ENCODE results near the gene PUS1. TPM values are rescaled to one million over a fixed set of nuclear protein-coding genes. Genes with fewer than 3 reads are reported as not detected.
"Not testable (repeated sequence)": the region's sequence is repeated elsewhere in the genome, so short reads cannot be mapped to it uniquely, and the experiment has no call there.

The PUS1 gene
- total RNA-seq, 1 experiment from 2014 or later, result 9.5 TPM

DNA sequence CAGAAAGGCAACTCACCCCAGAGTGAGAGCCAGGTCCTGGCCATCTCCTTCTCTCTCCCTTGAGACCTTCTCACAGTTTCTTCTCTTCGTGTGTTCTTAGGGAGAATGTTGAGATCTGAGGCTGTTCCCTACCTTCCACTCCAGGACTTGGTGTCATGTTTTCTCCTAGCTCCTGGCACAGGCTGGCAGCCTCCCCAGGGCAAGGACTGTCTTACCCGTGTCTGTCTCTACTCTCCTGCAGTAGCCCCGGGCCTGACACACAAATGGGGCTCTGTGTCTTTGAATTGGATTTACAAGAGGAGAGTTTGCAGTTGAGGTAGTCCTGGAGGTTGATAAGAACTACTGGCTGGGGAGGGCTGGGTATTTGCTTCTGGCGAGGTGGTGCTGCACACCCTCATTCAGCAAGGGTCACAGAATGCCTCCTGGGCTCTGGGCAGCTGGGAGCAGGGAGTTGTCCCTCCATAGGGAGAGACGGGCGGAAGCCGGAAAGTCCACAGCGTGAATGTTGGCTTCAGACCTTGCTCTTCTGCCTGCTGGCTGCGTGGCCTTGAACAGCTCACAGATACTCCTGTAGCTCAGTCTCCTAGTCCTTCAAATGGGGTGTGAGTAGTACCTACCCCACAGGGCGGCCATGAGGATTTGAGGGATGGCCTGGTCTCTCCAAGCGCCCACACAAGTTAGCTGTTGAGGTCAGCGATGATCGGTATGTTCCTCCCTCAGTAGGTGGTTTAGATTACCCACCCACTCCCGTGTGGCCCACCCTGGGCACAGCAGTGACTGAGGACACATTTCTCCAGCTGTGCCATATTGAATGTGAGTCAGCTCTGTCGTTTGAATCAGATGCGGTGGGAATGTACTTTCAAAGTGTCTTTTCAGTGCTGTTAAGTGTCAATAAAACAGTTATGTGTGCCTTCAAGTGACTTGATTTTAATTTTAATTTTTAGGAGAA lies 30.8 kb downstream of the PUS1 start:
- DNase-seq (ENCODE audit: low read depth), result no peak

DNA sequence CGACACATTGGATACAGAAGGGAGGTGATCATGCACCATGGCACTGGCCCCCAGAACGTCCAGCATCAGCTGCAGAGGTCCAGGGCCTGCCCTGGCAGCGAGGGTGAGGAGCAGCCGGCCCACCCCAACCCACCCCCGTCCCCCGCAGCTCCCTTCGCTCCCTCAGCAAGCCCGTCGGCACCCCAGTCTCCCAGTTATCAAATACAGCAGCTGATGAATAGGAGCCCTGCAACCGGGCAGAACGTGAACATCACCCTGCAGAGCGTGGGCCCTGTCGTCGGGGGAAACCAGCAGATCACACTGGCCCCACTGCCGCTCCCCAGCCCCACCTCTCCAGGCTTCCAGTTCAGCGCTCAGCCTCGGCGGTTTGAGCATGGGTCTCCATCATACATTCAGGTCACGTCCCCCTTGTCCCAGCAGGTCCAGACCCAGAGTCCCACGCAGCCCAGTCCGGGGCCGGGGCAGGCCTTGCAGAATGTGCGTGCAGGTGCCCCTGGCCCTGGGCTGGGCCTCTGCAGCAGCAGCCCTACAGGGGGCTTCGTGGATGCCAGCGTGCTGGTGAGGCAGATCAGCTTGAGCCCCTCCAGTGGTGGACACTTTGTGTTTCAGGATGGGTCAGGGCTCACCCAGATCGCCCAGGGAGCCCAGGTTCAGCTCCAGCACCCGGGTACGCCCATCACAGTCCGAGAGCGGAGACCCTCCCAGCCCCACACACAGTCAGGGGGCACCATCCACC lies 31.7 kb downstream of the PUS1 start:
- DNase-seq (ENCODE audit: low read depth), result not testable (repeated sequence)

DNA sequence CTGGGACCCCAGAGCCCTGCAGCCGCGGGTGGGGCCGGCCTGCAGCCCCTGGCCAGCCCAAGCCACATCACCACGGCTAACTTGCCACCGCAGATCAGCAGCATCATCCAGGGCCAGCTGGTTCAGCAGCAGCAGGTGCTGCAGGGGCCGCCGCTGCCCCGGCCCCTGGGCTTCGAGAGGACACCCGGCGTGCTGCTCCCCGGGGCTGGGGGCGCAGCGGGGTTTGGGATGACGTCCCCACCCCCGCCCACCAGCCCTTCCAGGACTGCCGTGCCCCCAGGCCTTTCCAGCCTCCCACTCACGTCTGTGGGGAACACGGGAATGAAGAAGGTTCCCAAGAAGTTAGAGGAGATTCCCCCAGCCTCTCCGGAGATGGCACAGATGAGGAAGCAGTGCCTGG lies 32.3 kb downstream of the PUS1 start:
- DNase-seq (ENCODE audit: low read depth), result not testable (repeated sequence)

DNA sequence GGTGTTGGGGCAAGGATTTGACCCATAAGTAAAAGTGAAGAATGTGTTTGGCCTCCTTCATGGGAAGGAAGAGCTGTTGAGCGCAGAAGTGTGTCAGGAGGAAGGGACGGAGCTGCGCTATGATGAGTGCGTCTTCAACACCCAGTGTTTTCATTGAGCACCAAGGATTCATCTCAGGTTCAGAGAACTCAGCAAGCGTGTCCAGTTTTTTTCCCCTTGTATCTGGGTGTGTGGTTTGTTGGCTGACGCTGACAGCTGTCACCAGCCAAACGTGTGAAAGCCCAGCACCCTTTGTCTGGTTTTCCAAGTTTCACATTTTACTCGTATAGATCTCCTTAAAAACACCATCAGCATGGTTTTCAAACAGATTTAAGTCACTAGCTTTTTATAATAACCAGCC lies 33.0 kb downstream of the PUS1 start:
- DNase-seq (ENCODE audit: low read depth), result no peak

DNA sequence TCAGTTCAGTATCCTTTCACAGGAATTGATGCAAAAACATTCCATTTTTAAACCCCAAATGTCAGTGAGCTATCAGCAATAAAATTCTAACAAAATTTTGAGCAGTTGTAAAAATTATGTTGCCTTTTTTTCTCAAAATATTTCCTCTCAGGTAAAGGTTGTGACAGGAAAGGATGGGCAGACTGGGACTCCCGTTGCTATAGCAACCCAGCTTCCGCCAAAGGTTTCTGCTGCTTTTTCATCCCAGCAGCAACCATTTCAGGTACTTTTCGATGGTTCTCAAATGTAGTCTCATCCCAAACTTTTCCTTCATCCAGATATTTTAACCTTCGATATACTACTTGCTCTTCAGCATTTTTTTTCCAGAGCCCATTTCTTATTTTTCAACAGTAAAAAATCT lies 34.3 kb downstream of the PUS1 start:
- DNase-seq (ENCODE audit: low read depth), result no peak

DNA sequence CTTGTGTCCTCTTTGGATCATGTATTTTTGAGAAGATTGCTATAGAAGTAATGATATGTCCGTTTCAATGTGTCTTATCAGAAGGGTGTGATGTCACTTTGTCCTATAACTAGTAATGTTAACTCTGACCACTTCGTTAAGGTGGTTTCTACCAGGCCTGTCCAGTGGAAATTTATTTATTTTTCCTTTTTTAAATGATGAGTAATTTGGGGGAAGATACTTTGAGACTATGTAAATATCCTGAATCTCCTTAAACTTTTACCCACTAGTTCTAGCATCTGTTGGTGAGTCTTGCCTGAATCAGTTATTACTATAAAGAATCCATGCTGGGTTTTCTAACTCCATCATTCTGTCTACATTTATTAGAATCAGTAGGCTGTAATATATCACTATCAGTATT lies 36.0 kb downstream of the PUS1 start:
- no peak for DNase-seq (ENCODE audit: low read depth)

DNA sequence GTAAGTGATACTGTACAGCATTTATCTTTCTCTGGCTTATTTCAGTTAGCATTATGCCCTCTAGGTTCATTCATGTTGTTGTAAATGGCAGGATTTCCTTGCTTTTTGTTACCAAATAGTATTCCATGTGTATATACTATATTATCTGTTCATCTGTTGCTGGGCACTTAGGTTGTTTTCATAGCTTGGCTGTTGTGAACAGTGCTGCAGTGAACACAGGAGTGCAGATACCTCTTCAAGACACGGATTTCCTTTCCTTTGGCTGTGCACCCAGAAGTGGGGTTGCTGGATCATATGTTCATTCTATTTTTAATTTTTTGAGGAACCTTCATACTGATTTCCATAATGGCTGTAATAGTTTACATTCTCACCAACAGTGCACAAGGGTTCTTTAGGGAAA lies 42.1 kb downstream of the PUS1 start:
- DNase-seq (ENCODE audit: low read depth), result no peak

DNA sequence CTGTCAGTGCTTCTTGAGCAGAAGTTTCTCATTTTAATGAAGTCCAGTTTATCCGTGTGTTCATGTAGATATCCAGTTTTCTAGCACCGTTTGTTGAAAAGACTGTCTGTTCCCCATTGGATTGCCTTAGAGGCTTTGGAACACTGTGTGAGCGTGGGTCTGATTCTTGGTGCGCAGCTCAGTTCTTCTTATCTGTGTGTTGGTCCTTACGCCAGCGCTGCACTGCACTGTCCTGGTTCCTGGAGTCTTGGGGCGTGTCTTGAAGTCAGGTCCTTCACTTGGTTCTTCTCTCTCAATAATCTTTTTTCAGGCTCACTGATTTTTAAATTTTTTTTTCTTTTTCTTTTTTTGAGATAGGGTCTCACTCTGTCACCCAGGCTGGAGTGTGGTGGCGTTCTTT lies 46.2 kb downstream of the PUS1 start:
- DNase-seq (ENCODE audit: low read depth), result no peak

DNA sequence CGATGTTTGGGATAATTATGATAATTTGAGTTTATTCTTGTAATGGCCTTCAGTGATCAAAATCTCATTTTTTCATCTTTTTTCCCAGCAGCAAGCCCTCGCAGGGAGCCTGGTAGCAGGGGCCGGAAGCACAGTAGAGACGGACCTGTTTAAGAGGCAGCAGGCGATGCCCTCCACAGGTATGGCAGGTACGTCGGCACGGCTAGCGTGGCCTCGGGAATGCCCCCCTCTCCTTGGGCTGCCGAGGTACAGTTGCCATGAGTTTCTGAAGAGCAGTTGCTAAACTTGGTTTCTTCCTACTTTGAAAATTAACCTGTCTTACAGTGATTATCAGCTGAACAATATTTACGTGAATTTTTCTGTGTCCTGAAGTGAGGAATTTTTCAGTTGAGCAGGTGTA lies 50.5 kb downstream of the PUS1 start:
- DNase-seq (ENCODE audit: low read depth), result no peak

DNA sequence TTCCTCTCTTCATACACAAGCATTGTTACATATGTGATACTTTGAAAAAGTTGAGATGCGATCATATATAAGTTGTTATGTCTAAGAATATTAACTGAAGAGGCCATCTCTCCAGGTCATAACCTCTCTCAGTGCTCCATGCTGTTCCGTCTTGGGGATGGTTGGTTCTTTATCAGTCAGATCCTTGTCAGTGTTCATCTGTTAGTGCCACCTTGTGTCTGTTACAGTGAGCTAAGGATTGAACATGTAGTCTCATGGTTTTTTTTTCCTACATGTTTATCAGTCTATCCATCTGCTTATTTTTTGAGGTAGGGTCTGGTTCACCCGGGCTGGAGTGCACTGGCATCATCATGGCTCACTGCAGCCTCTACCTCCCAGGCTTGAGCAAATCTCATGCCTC lies 51.2 kb downstream of the PUS1 start:
- DNase-seq (ENCODE audit: low read depth), result peak; percentile 17

DNA sequence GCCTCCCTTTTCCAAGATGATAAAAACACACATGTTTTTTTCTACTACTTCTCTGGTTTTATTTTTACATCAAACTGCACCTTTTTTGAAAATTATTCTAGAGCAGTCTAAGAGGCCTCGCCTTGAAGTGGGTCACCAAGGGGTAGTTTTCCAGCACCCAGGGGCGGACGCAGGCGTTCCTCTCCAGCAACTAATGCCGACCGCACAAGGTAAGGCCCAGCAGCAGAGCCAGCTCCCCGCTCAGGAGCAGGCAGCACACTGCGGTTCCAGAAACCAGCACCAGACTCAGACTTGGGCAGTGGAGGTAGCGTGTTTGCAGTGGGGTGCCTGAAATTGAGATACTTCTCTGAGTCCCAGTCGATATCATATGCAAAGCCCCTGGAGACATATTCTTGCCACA lies 52.3 kb downstream of the PUS1 start:
- DNase-seq (ENCODE audit: low read depth), result no peak

DNA sequence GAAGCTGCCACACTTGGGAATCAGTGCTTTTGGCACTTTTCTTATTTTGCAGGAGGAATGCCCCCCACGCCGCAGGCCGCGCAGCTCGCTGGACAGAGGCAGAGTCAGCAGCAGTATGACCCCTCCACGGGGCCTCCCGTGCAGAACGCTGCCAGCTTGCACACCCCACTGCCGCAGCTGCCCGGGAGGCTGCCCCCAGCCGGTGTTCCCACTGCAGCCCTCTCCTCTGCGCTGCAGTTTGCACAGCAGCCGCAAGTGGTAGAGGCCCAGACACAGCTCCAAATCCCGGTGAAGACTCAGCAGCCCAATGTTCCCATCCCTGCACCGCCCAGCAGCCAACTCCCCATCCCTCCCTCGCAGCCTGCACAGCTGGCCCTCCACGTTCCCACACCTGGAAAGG lies 53.0 kb downstream of the PUS1 start:
- DNase-seq (ENCODE audit: low read depth), result no peak

DNA sequence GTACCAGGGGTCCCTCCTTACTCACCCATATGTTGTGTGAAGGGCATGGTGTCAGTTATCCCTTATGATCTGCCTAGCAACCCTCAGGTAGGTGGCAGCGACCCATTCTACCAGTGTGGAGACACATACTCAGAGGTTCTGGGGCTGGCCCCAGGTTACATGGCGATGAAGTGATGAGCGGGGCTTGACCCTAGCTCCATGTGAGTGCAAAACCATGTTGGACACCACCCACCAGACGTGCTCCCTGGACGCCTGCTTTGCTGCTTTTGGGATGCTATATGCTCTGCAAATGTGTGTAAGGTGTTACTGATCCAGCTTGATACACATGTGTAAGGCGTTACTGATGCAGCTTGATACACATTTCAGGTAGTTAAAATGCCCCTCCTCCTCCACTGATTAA lies 54.0 kb downstream of the PUS1 start:
- DNase-seq (ENCODE audit: low read depth), result no peak

DNA sequence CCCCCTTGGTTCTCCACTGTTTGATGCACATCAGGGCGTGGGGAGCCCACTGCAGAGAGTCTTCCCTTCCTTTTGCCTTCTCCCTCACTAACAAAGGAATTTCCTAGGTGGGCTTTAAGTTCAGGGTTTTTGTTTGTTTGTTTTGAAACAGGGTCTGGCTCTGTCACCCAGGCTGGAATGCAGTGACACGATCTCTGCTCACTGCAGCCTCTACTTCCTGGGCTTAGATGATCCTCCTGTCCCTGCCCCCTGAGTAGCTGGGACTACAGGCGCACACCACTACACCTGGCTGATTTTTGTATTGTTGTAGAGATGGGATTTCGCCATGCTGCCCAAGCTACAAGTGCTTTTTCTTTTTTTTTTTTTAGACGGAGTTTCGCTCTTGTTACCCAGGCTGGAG lies 54.5 kb downstream of the PUS1 start:
- DNase-seq (ENCODE audit: low read depth), result no peak

DNA sequence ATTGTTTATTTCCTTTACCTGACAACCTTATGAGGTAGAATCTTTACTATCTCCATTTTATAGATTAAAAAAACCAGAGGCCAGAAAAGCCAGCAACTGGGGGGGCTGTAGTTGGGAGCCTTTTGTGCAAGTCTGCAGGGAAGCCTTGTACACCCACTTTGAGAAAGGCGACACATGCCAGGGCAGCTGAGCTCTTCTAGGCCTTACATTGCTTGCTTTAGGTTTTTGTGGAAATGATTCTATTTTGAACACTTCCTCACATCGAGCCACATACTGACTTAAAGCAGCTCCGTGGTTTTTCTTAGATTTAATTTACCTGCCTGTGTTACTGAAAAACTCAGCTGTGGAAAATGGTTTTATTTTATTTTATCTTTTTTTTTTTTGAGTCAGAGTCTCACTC lies 55.3 kb downstream of the PUS1 start:
- DNase-seq (ENCODE audit: low read depth), result no peak

DNA sequence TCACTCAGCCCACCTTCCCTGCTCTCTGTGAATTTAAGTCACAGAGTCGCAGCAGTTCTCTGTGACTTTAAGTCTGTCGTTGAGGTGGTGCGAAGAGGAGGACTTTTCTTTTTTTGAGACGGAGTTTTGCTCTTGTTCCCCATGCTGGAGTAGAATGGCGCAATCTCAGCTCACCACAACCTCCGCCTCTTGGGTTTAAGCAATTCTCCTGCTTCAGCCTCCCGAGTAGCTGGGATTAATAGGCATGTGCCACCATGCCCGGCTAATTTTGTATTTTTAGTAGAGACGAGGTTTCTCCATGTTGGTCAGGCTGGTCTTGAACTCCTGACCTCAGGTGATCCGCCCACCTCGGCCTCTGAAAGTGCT lies 56.4 kb downstream of the PUS1 start:
- not testable (repeated sequence) for DNase-seq (ENCODE audit: low read depth)

DNA sequence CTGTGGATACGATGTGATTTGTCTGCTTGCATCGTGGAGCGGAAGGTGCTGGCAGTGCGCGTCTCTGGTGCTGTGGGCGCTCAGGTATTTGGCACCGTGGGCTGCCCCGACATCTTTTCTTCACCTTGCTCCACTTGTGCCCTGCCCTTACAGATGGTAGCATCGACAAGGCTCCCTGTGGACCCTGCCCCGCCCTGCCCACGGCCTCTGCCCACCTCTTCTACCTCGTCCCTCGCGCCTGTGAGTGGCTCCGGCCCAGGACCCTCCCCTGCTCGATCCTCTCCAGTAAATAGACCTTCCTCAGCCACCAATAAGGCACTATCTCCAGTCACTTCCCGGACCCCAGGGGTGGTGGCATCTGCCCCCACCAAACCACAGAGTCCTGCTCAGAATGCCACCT lies 57.3 kb downstream of the PUS1 start:
- DNase-seq (ENCODE audit: low read depth), result no peak

DNA sequence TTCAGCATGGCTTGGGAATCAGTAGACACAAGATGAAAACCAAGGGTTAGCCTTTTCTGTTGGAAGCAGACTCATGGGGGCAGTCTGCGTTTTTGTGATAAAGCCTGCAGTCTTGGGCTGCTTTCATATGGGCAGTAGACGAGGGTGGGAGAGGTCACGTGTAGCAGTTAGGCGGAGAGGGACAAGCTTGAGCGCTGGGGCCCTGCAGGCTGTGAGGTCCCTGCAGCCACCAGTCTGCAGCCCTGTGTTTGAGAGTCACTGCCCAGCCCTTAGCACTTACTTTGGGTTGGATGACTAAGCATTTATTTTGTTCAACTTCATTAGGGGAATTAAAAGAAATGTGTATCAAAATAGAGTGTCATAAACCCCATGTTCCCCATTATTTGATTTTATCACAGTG lies 57.8 kb downstream of the PUS1 start:
- no peak for DNase-seq (ENCODE audit: low read depth)

DNA sequence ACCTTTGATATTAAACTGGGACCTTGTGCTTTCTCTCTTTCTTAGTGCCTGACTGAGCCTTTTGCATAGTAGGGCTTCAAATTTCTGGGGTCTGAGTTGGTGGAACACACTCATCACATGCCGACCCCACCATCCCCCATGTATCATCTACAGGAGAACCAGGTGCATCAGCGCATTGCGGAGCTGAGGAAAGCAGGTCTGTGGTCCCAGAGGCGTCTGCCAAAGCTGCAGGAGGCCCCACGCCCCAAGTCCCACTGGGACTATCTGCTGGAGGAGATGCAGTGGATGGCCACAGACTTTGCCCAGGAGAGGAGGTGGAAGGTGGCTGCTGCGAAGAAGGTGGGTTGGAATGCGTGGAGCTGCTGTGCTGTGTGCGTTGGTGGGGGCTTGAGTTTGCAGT lies 58.5 kb downstream of the PUS1 start:
- DNase-seq (ENCODE audit: low read depth), result no peak

DNA sequence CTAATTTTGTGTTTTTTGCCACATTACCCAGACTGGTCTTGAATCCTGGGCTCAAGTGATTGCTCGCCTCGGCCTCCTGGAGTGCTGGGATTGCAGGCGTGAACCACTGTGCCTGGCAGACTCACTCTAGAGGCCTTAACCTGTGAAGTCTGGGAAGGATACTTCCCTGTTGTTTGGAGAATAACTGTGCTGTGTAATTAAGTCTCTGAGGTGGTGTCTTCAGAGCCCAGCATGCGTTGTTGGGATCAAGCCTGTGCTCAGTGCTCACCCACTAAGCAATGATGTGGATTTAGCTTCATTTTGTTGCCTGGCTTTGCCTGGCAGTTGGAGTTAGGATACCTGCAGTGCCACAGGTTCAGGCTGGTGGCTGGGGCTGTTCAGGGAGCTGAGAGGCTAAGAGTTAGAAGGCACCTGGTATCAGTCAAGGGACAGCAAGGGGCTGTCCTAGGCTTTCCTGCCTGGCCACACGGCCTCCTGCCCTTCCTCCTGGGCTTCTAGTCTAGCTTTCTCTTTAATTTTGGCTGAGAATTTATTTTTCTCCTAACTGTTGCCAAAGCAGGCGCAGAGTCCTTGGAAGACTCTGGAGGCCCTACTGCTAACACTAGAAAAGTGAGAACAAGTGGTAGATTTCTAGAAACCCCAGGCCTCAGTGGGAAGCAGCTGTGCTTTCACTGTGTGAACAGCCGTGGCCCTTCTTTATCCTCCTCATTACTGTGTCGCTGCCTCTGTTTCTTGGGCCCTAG lies 59.1 kb downstream of the PUS1 start:
- no peak for DNase-seq (ENCODE audit: low read depth)

DNA sequence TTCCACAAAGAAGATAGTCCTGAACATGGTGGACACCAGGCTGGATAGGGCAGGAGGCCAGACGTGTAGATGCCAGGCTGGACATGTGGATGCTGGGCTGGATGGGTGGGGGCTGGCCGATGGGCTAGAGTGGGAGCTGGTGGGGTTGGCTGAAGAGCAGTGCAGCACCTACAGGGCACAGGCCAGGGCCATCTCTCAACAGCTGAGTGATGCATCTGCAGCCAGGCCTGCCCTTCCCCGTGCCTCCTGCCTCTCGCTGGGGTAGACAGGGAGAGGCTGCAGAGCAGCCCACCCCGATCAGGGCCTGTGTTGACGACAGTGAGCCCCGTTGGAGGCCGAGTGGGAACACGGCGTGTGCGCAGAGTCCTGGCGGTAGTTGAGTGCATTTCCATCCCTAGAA lies 59.9 kb downstream of the PUS1 start:
- no peak for DNase-seq (ENCODE audit: low read depth)
